PFSK-1 (cell line): ENCODE data around the gene VPS18.

Experiments
- FOXP2 ChIP-seq: optimal IDR thresholded peaks from 2 replicates; pipeline ENCODE3; 2011; ENCODE audit warnings: borderline replicate concordance, control low read depth, inconsistent platforms; ENCODE audit not compliant: insufficient read depth; ENCODE audit errors: extremely low read length, extremely low read depth
- POLR2AphosphoS5 ChIP-seq: IDR thresholded peaks from 2 replicates; pipeline ENCODE4 v1.6.1; 2012; ENCODE audit warnings: low read depth, mild to moderate bottlenecking, control low read depth, low read length, moderate library complexity
- REST ChIP-seq, 2 experiments: IDR thresholded peaks; 2 replicates each; pipeline versions ENCODE4 v1.6.1 to v1.8.0; 2011 to 2012; ENCODE audit warnings: low read depth in 2 of 2, low read length in 2 of 2, control low read depth in 1 of 2, inconsistent platforms in 1 of 2, mild to moderate bottlenecking in 1 of 2, moderate library complexity in 1 of 2; ENCODE audit not compliant: insufficient read depth in 1 of 2
- SIN3A ChIP-seq: IDR thresholded peaks from 2 replicates; pipeline ENCODE4 v1.6.1; 2012; ENCODE audit warnings: mild to moderate bottlenecking, low read length, moderate library complexity, borderline replicate concordance; ENCODE audit not compliant: insufficient read depth
- TAF1 ChIP-seq: IDR thresholded peaks from 2 replicates; pipeline ENCODE4 v1.6.1; 2012; ENCODE audit warnings: low read length, control low read depth, borderline replicate concordance; ENCODE audit not compliant: insufficient read depth

VPS18 gene

GRCh38 chr15:40940296-40940801 is 46.1 kb downstream of the VPS18 start:
- TF ChIP-seq TAF1 (no peak), REST (IDR thresholded peaks at IDR 0.05; ENCODE audit: insufficient read depth in 1 of 2, low read depth in 2 of 2, low read length in 2 of 2) (no peak), SIN3A (no peak), FOXP2 (peak; percentile 58)

GRCh38 chr15:40941068-40941527 is 46.8 kb downstream of the VPS18 start:
- no peak for TF ChIP-seq FOXP2
- no peak for TF ChIP-seq TAF1
- TF ChIP-seq REST (IDR thresholded peaks at IDR 0.05; ENCODE audit: insufficient read depth in 1 of 2, low read depth in 2 of 2, low read length in 2 of 2): 0 out of 4 replicates have a peak, but pooled peaks of 1 of the 2 experiments have one; percentile 2
- TF ChIP-seq SIN3A: no peak

GRCh38 chr15:40941528-40942336 is 47.5 kb downstream of the VPS18 start:
- TF ChIP-seq POLR2AphosphoS5 (0 out of 2 replicates have a peak, but pooled peaks have one; percentile 59), FOXP2 (peak; percentile 75), TAF1 (0 out of 2 replicates have a peak, but pooled peaks have one; percentile 33), REST (IDR thresholded peaks at IDR 0.05; ENCODE audit: insufficient read depth in 1 of 2, low read depth in 2 of 2, low read length in 2 of 2) (0 out of 4 replicates have a peak, but pooled peaks have one; percentile 3 to 15), SIN3A (peak; percentile 51; the same call in 1 of the 2 replicates)

- no peak for TF ChIP-seq REST (IDR thresholded peaks at IDR 0.05; ENCODE audit: insufficient read depth in 1 of 2, low read depth in 2 of 2, low read length in 2 of 2)
- no peak for TF ChIP-seq SIN3A
- no peak for TF ChIP-seq TAF1
- TF ChIP-seq FOXP2: no peak
- no peak for TF ChIP-seq POLR2AphosphoS5
These were observed 48.1 kb downstream of the VPS18 start for GRCh38 chr15:40942337-40942854.
